Measurements from ENCODE around the gene TMEM131.

DNA sequence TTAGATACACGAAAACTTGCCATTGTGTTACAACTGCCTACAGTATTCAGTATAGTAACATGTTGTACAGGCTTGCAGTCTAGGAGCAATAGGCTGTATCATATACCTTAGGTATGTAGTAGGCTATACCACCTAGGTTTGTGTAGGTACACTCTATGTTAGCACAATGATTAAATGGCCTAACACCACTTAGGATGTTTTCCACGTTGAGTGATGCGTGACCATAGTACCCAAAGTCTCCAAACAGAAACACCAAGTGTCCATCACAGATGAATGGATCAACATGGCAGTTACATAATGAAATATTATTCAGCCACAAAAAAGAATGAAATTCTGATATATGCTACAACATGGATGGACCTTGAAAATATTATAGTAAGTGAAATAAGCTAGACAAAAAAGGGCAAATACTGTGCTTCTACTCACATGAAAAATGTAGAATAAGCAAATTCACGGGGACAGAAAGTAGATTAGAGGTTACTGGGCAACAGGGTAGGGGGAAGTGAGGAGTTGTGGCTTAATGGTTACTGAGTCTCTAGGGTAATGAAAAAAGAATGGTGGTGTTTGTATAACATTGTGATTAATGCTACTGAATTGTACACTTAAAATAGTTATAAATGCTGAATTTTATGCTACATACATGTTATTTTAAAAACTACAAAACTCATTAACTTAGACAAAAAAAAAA lies 62.6 kb downstream of the TMEM131 start:
- TF ChIP-seq, protein P1, sequence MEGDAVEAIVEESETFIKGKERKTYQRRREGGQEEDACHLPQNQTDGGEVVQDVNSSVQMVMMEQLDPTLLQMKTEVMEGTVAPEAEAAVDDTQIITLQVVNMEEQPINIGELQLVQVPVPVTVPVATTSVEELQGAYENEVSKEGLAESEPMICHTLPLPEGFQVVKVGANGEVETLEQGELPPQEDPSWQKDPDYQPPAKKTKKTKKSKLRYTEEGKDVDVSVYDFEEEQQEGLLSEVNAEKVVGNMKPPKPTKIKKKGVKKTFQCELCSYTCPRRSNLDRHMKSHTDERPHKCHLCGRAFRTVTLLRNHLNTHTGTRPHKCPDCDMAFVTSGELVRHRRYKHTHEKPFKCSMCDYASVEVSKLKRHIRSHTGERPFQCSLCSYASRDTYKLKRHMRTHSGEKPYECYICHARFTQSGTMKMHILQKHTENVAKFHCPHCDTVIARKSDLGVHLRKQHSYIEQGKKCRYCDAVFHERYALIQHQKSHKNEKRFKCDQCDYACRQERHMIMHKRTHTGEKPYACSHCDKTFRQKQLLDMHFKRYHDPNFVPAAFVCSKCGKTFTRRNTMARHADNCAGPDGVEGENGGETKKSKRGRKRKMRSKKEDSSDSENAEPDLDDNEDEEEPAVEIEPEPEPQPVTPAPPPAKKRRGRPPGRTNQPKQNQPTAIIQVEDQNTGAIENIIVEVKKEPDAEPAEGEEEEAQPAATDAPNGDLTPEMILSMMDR (conservative IDR thresholded peaks at IDR 0.05; ENCODE audit: low read length) = no peak
- TF ChIP-seq EZH2phosphoT487 (IDR thresholded peaks at IDR 0.05; ENCODE audit: borderline replicate concordance, low read depth, low read length) = no peak
